ENCODE measurements around the gene COPB2.
A peak's percentile ranks its signal among the peaks of the same experiment; 100 is the strongest.
"Not testable (repeated sequence)": the region's sequence is repeated elsewhere in the genome, so short reads cannot be mapped to it uniquely, and the experiment has no call there.

Gene COPB2

DNA sequence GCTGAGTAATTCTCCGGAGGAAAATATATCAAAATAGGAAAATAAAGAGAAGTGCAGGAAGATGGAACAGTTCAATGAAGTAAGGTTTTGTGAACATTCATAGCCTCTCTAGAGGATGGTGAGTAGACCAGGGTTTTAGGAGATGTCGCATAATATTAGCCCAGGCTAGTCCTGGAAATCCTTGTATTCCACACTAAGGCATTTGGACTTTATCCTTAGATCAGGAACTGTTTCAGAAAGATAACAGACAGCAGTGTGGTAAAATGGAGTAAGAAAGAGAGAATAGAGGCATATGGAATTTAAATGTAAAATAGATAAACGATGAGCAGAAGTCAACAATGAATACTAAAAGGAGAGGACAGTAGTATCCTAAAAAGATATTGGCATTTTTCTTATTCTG lies 12.1 kb downstream of the COPB2 start:
- DNase-seq: no peak

DNA sequence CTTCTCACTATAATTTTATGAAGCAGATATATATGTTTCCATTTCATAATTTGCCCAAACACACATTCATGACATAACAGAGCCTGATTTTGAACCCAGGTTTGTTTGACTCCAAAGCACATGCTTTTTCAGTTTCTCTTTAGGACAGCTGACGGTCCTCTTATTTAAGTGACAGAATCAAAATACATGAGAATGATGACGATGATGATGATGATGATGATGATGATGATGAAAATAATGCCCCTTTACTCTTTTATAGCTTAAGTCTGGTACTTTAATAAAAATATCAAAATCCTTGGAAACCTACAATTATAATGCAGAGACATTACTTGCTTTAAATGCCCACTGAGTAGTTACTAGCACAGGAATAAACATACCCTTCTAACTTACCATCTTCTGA lies 15.3 kb downstream of the COPB2 start:
- DNase-seq: no peak

DNA sequence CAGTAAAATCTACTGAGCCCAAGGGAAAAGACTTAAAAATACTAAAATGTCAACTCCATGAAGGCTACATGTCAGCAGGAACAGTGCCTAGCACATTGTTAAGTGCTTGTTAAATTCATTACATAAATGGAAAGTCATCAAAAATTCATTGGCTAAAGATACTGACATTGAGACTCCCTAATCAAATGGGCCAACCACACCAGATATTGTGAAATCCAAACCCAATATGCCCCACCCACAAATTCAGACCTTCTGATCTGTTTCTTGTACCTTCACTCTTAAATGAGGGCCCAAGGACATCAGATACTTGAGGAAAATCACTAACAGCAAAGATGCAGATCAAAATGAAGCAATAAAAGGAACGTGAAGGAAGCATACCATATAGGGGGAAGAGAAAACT lies 24.9 kb downstream of the COPB2 start:
- no peak for DNase-seq

DNA sequence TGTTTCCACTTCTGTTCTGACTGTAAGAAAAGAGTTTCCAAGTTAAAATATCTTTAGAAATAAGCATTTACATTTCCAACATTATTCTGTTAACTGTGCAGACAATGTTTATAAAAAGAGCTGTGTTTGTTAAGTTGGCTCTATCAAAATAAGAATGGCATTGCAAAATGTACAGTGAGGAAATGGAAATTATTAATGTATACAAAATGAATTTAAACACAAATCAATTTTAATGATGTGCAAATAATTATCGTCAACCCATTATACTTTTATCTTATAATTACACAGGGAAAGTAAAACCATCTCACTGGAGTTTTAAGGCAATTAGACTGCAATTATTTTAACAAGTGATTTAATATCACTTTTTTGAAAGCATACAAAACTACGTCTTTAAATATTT lies 28.2 kb downstream of the COPB2 start:
- DNase-seq: no peak

DNA sequence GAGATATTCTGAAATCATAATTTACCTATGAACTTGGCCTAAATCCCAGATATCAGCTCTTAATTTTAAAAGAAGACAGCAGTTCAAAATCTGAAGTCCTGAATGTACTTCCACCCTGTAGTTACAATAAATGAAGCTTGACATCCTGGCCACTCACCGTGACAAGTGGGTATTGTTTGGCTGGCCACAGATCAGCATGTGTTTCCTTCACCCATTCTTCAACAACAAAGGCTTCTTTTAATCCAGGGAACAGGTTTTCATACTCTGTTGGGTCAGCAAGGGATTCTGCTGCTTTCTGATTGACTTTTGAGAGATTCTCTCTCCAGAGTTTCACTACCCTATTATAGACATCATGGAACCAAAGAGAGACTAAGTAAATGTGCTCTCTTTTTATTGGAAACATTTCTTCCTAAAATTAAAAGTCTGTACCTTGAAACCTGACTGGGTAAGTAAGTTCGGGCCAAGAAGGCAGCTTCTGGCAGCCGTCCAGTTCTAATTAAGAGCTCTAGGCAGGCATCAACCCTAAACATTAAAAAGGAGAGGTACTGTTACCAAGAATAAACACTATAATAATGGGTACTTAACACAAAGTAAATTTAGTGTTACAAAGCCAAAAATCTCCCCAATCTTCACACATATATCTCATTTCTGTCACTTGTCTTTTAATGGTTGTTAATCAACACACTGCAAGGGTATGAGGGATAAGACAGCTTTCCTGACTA lies 30.4 kb downstream of the COPB2 start:
- DNase-seq: no peak

DNA sequence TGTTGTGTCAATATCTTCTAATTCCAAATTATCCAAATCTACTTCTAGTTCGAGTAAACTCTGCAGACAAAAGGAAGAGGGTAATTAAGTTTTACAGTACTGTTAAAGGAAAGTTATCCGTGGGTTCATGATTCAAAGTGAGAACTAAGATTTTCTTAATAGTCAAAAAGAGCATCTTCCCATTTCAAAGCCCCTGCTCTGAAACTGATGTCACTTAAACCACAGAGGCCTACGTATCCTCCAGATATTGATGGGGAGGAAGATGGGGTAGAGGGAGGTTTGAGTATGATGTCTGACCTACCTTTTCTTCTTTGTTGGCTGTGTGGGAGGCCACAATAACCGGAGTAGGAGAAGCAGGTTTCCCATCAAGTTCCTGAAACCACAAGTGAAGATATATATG lies 31.5 kb downstream of the COPB2 start:
- no peak for DNase-seq

DNA sequence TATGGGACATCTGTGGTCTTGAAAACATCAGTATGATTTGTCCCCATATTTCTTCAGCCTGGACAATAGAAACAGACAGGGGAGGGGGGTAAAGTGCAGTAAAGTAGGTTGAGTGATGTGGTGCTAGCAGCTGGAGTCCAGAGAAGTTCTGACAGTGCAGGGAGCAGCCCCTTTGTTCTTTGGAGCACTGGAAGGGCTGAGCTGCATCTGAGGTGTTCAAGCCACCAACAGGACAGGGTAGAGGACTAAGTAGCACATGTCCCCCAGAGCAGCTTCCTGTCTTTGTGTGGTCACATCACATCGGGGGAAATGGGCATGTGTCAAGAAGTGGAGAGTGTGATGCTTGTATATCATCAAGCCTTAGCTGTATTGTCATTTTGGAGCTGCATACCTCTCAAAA lies 33.6 kb downstream of the COPB2 start:
- no peak for DNase-seq

DNA sequence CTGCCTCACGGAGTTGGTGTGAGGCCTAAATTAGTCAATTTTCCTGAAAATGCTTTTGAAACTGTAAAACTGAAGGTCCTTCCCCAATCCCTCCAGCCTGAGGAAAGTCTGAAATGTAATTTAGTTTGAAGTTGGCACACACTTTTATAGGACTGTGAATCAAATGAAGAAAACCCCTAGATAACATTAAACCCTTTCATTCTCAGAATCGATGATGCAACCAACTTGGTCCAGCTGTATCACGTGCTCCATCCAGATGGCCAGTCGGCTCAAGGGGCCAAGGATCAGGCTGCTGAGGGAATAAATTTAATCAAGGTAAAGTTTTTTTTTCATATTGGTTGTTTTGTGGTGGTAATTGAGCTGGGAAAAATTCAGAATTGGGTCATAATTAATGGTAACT lies 34.0 kb downstream of the COPB2 start:
- DNase-seq: no peak

DNA sequence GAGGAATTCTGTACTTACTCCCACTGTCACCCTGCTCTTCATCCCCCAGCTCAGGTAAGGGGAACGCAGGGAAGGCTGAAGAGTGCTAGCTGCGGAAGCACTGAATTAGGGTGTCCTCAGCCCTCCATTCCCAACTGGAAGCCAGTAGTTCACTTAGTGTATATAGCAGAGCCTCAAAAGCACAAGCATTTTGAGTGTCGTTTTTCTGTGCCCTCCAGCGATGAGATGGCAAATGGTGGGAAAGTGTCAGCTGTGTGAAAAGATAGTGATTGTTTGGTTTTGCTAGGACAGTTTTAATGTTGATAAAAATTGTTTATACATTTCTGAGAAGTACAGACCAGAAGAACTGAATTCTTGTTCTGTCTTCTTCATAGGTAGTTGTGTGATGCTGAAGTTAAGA lies 34.8 kb downstream of the COPB2 start:
- no peak for DNase-seq

DNA sequence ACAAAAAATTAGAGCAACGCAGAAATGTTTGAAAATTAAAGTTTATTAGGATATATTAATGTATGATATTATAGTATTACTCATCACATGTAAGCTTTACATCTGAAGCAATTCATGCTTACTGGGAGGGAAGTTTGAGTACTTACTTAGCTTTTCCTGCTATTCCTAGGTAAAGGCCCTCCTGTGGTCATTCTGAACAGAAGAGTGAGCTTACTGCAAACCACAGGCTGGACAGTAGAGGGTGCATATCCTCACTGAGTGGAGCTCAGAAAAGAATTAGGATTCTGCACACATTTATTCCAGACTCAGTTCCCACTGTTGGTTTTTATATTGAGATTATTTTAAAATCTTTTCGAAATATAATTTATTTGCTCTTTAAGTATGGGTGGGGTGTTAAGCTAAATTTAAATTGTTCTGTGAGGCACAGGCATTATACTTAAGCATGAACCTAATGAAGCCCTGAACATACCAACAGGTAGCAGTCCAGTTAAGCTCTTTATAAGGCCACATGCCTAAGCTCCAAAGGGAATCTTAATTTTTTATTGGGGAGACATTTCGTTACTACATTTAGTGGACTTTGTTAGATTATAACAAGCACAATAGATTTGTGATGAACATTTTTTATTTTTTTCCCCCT lies 35.4 kb downstream of the COPB2 start:
- DNase-seq: peak; percentile 13

DNA sequence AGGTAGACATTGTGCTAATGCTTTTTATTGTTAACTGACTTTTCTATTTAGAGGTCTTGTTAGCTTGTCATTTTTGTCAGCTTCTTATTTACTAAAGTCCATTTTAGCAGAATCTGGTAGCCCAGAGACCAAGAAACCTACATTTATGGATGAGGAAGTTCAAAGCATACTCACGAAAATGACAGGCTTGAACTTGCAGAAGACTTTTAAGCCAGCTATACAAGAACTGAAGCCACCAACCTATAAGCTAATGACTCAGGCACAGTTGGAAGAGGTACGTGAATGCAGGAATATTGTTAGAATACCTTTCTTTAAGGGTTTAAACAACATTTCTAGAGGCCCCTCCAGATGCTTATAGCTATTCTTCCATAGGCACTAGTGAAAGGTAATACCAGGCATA lies 42.7 kb downstream of the COPB2 start:
- no peak for DNase-seq

DNA sequence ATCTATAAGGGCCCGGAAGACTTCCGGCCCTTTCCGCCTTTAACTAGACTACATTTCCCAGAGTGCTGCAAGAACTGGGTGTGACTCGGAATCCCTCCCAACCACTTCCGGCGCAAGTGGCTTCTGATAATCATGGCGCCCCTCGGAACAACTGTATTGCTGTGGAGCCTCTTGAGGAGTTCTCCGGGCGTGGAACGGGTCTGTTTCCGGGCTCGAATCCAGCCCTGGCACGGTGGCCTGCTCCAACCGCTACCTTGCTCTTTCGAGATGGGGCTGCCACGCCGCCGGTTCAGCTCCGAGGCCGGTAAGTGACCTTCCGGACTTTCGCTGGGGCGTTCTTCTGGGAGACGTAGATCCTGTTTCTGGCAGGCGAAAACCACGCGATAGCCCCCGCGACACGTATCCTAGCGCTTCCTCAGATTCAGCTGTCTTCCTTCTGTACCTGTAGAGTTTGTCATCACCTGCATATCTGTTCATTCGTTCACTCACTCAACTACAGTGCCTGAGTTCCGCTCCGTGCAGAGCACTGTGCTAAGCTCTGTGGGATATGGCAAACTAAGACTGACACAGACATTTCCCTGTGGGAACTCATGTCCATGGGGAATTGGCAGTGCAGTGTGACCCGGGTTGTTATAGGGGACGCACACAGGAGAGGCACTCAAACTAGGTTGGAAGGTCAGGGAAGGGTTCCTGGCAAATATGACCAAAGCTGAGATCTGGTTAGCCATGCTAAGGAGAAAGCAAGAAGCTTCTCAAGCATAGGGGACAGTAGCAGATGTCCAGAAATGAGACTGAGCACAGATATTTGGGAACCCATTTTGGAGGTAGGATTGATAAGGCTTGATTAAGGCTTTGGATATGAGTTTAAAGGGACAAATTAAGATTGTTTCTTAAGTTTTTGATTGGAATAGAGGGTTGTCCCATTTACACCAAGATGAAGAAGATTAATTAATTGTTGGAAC lies 45.3 kb downstream of the COPB2 start, which contains the start of gene MRPS22:
MRPS22 (plus strand) TSS at position 126 of the 962 bp plus-strand sequence; CDS start at position 133, 7 bp downstream.
- DNase-seq: peak; percentile 81

DNA sequence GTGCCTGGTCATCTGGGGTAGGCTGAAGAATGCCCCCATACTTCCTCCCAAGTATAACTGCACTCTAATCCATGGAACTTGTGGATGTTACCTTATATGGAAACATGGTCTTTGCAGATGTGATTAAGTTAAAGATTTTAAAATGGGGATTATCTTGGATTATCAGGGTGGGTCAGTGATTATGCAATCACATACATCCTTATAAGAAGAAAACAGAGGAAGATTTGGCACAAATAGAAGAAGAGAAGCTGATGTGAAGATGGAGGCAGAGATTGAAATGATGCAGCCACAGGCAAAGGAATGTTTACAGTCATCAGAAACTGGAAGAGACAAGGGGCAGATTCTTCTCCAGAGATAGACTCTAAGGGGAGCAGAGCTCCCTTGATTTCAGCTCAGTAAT lies 47.4 kb downstream of the COPB2 start:
- DNase-seq: no peak

DNA sequence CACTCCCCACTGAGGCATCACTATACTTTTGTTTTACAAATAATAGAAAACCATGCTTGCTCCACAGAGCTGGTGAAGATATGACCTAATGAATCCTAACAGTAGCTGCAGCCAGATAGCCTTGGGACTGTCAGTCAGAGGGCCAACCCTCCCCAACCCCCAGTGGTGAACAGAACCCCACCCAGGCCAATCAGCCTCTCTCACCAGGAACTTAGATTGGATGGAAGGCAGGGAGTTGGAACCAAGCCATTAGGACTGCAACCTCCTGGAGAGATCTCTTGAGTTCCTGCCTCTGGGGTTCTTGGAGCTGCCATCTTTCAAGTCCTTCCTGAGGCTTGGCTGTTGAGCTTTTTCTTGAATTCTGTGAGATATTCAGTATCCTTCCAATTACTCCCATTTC lies 48.7 kb downstream of the COPB2 start:
- DNase-seq: no peak

DNA sequence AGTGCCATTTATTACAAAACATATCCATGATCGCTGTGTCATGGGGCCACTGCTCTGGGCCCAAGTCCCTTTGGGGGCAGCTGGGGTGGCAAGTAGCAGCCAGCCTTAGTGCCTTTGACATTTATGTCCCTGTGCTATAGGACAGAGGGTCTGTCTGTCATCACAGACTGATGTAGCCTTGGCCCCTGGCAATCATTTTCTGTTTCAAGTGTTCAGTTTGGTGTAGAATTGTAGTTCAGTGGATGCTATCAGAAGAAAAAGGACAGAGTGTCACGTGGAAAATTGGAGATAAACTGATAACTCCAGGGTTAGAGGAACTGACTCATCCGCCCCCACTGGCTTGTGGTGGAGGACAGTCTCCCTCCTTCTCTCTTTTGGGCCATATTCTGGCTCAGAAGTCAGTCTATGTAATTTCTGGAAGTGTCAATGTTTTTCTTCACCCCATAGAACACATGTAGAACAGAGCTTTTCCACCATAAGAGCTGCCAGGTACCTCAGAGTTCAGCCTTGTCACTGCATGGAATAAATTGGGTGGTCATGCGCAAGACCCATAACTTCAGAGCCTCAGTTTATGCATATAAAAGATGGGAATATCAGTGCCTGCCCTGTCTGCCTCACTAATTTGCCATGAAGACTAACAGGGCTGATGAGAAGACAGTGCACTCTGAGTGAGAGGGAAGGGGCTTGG lies 50.1 kb downstream of the COPB2 start:
- DNase-seq: no peak

DNA sequence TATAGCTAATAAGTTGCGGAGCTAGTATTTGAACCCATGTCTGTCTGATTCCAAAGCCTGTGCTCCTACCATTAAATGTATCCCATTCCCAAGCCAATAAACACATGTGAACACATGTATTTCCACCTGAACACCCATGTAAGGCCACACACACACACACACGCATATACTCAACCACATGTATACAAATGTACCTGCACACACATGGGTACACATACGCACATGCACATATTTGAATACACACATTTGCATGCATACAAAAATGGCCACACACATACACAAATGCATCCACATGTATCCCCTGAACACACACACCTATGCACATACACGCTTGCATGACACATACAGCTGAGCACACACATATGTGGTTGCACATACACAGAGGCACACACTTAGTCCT lies 51.0 kb downstream of the COPB2 start:
- DNase-seq: no peak

DNA sequence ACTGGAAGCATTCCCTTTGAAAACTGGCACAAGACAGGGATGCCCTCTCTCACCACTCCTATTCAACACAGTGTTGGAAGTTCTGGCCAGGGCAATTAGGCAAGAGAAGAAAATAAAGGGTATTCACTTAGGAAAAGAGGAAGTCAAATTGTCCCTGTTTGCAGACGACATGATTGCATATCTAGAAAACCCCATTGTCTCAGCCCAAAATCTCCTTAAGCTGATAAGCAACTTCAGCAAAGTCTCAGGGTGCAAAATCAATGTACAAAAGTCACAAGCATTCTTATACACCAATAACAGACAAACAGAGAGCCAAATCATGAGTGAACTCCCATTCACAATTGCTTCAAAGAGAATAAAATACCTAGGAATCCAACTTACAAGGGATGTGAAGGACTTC lies 54.8 kb downstream of the COPB2 start:
- DNase-seq: not testable (repeated sequence)

DNA sequence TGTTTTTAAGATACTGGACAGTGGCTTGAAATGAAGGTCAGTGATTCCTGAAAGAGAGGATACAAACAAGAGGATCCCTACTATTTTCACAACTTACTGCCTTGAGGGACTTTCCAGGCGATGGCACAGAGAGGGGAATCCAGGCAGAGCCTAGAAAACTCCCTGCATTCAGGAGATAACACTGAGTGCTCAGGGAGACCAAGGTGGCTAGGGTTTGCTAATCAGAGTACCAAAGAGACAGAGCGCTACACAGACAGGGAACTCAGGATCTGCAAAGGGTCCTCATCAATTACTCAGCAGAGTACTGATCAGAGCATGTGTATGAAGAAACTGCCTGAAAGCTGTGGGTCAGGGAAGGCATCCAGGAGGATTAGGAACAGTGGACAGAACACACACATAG lies 57.4 kb downstream of the COPB2 start:
- no peak for DNase-seq

DNA sequence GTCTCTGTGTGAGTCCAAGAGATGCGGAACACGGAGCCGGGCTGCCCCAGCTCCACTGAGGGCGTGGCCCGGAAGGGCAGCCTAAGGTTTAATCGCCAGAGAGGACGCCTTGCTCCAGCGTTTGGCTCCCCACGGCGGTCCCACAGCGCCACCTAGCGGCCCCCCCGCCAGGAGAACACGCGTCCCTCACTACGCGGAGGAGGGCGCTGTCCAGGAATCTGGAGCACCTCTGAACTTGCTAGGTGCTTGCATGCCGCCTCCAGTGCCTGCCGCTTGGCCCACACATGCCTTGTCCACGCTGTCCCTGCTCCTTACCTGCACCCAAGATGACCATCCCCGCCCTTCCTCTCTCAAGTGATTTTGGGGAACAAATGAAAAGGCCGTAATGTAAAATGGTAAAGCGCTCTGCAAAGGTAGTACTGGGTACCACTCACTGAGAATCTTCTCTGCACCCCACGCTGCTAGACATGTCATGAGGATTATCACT lies 60.0 kb downstream of the COPB2 start:
- peak; percentile 27 for DNase-seq

DNA sequence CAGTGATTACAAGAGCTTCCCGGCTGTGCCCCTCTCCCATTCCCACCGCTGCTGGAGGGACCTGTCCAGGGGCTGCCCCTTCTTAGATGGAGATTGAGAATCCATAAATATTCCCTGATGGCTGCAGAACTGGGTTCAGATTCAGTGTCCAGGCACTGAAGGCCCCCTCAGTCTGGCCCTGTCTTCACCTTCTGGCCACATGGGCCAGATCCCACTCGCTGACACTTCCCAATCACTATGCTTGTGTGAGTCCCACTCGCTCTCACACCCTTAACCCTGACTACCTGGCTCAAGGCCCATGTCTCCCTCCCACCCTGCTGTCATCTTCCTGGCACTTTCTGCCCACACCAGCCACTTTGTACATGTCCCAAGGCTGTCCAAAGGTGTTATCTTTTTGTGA lies 61.1 kb downstream of the COPB2 start:
- no peak for DNase-seq

DNA sequence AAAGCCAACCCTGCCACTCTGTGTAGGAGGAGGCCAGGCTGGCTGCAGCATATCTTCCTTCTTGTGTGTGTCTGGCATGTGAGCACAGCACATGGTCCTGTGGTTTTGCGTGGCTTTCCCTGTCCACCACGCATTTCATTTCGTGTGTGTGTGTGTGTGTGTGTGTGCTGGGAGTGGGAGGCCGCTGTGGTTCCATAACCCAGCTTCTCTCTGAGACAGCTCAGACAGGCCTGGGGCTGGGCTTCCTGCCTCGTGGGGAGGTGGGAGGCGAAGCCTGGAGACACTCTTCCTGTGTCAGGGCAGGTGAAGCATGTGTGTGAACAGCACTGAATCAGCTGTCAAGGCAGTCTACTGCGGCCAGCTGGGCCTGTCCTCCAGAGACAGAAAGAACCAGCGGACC lies 61.6 kb downstream of the COPB2 start:
- DNase-seq: no peak

DNA sequence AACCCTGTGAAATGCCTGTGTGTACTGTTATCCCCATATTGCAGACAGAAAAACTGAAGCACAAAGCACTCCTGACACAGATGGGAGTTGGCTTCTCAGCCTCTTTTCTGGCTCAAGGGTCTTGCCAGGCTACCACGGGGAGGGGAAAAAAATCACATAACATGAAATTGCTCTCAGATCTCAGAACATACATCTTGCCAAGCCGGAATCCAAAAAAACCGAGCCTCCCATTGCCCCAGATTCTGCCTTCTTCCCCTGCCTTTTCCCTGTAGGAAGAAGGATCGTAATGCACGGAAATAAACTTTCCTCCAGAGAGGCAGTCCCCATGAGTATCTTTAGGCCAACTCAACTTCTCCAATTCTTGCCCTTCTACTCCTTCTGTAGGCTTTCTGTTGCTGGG lies 62.2 kb downstream of the COPB2 start:
- DNase-seq: no peak

DNA sequence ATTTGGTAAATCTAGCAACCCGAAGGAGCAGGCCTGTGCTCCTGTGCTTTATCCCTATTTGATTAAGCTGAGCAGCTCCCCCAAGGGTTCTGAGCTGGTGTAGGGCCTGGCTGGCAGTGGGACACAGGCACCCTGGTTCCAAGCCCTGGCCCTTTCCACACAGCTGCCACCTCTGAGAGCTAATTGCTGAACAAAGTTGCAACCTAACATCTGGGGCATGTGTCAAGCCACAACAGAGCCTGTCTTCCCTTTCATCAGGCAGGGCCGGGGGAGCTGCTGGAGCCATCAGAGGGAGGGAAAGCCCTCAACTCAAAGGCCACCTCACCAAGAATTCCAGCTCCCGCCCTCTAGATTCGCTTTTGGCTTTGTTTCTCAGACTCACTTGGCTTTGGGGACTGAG lies 62.7 kb downstream of the COPB2 start:
- no peak for DNase-seq

Measured in SHP77 treated with DMSO at 0.1 percent for 48 hours (cell line).